ENCODE data around the gene KCNB1.

DNA sequence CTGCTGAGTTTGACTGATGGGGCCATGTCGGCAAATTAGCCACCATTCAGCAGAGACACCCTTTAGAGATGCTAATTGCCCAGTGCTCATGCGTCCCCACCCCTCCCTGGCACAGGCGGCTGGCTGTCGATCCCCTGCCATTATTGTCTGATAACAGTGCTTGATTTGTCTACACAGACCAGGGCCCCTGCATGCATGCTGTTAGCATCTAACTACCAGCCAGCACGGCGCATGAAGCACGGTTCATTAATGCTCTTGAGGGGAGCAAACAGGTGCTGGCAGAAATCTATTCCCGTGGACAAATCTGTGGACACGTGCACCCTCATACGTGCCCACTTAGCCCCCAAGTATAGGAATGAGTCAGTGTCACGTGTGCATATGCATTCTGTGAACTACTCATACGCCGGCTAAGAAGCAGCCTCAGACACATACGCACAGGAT, 32.2 kb downstream of the KCNB1 start:
- TF ChIP-seq, protein P1, sequence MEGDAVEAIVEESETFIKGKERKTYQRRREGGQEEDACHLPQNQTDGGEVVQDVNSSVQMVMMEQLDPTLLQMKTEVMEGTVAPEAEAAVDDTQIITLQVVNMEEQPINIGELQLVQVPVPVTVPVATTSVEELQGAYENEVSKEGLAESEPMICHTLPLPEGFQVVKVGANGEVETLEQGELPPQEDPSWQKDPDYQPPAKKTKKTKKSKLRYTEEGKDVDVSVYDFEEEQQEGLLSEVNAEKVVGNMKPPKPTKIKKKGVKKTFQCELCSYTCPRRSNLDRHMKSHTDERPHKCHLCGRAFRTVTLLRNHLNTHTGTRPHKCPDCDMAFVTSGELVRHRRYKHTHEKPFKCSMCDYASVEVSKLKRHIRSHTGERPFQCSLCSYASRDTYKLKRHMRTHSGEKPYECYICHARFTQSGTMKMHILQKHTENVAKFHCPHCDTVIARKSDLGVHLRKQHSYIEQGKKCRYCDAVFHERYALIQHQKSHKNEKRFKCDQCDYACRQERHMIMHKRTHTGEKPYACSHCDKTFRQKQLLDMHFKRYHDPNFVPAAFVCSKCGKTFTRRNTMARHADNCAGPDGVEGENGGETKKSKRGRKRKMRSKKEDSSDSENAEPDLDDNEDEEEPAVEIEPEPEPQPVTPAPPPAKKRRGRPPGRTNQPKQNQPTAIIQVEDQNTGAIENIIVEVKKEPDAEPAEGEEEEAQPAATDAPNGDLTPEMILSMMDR (IDR thresholded peaks at IDR 0.05), result no peak
- TF ChIP-seq POLR2A (IDR thresholded peaks at IDR 0.05) (no peak), POLR2AphosphoS5 (IDR thresholded peaks at IDR 0.05) (no peak)

Measured in prostate gland (tissue), 2 donors.